Activated CD4-positive, alpha-beta T cell treated with anti-CD3 and anti-CD28 coated beads for 4 hours (primary cell): ENCODE data around the gene ABCB1.
A peak's percentile ranks its signal among the peaks of the same experiment; 100 is the strongest.

Experiments used
- DNase-seq, 2 donors: peaks; one replicate each; pipeline ENCODE4 v3.0.0-alpha.2; 2020

ABCB1 gene

DNA sequence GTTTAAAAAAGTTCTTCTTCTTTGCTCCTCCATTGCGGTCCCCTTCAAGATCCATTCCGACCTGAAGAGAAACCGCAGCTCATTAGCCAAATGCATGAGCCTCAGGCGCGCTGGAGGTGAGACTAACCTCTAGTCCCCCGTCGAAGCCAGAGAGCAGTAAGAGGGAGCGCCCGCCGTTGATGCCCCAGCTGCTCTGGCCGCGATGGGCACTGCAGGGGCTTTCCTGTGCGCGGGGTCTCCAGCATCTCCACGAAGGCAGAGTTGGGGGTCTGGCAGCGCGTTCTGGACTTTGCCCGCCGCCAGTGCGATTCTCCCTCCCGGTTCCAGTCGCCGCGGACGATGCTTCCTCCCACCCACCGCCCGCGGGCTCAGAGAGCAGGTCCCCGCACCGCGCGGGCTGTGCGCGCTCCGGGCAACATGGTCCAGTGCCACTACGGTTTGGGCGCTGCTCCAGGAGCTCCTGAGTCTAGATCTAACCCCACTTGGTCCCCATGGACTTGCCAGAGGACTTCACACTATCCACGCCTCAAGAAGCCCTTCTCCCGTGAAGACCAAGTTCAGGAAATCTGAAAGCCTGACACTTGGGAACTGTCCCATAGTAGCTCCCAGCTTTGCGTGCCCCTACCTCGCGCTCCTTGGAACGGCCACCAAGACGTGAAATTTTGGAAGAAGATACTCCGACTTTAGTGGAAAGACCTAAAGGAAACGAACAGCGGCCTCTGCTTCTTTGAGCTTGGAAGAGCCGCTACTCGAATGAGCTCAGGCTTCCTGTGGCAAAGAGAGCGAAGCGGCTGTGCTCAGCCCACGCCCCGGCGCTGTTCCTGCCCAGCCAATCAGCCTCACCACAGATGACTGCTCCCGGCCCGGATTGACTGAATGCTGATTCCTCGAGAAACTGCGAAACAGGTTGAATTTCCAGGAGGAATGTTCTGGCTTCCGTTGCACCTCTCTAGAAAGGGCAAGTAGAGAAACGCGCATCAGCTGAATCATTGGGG lies at the start of gene ABCB1:
Gene ABCB1, minus strand, starts transcription at position 755 of the 995 bp plus-strand sequence. Its CDS starts 700 bp downstream, at position 55.
- peak; percentile 34 to 50 for DNase-seq

DNA sequence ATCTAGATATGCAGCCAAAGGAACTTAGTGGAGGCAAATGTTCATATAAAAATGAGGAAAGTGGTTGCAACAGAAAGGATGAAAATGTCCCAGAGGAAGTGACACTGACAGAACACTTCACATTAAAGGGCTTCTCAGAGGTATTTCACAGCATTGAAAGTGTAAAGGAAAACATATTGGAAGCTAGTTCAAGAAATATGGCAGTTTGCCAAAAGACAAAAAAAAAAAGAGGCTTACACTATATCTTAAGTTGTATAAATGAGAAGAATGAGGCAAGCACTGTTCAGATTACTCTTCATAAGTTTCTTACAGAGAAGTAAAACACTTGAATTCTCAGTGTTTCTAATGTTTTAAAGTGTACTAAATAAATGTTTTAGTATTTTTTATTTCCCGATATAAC lies 47.6 kb upstream of the ABCB1 start:
- no peak for DNase-seq

DNA sequence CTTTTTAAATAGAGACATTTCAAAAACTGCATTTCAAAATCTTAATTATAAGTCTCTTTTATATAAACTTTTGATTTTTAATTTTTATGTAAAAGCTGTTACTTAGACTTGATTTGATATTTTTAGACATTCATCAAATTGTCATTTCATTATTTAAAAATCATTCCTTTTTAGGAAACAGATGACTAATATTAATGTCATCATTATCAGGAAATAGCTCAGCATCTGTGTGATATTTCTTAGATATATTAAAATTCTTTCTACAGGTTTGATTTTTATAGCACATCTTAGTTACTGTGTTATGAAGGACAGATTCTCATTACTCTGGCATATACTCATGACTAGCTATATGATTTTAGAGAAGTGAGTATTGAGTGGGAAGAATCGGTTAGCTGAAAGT lies 44.8 kb upstream of the ABCB1 start:
- DNase-seq: no peak

DNA sequence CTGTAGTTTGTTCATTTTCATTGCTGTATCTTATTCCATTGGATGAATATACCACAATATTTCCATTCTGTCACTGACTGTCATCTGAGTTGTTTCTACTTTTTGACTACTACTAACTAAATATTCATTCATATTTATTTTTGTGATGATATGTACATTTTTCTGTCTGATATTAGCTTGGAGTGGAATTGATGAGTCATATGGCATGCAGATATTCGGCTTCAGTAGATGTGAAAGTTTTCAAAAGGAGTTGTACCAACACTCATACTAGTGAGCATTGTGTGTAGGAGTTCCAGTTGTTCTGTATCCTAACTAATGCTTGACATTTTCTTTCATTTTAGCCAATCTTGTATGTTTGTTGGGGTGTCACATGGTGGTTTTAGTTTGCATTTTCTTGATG lies 35.2 kb upstream of the ABCB1 start:
- DNase-seq: no peak

GRCh38 chr7:87628780-87629569 lies 28.3 kb upstream of the ABCB1 start:
- DNase-seq: peak; percentile 6 to 7

DNA sequence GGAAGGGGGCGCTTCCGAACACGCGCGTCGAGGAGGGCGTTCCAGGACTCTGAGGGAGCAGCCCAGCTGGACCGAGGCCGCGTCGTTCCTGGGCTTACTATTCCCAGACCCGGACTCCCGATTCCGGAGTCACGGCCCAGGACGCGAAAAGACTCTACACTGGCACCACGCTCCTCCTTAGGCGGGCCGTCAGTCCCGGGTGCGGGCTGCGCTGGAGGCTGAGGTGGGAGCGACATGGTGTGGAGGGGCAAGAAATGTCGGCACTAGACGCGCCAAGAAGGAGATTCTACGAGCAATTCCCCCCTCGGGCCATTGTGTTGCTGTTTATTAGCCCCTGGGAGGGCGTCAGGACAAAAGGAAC lies 26.9 kb upstream of the ABCB1 start:
- DNase-seq: peak in 1 of 2 donors; percentile 3

- no peak for DNase-seq
Measured at GRCh38 chr7:87625101-87625500, 24.4 kb upstream of the ABCB1 start.

DNA sequence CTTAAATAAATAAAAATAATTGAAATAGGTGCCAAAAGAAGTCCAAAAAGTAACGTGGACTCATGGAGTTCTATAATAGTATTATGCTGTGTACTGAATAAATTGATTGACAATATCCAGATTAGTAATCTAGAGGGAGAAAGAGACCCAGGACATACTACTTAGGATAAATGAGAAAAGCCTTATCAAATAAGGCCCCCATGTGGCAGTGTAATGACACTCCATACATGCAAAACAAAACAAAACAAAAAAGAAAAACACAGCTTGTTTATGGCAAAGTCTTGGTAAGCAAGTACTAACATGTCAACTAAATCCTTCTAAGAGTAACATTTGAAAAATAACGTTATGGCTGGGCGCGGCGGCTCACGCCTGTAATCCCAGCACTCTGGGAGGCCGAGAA lies 23.9 kb upstream of the ABCB1 start:
- DNase-seq: no peak

DNA sequence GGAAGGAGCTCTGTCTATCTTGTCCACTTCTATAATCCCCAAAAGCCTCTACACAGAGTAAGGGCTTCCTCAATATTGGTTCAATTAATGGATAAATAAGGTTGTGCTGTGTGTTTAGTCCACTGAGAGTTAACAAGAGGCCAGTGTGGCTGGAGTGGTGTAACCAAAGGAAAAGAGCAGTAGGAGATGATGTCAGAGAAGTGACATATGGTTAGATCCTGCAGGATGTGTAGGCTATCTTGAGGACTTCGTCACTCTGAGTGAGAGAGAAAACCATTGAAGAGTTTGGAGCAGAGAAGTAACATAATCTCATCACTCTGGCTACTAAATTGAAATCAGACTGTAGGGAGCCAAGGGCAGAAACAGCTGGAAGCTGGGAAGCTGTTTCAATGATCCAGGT lies 14.5 kb upstream of the ABCB1 start:
- no peak for DNase-seq

DNA sequence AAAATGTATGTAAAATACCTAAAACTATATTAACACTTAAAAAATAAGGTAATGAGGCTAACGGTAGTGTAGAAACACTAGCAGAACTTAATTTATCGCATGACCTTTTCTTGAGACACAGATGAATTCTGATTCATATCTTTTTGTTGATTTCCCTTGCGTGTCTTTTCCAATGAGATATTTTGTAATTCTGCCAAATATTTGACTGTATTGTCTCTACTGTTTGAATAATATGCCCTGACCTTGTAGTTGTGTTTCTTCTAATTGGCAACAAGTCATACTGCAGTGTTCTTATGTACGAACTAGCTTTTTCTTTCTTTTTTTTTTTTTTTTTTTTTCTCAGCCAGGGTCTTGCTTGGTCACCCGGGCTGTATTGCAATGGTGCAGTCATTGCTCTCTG lies 9.2 kb upstream of the ABCB1 start:
- no peak for DNase-seq

DNA sequence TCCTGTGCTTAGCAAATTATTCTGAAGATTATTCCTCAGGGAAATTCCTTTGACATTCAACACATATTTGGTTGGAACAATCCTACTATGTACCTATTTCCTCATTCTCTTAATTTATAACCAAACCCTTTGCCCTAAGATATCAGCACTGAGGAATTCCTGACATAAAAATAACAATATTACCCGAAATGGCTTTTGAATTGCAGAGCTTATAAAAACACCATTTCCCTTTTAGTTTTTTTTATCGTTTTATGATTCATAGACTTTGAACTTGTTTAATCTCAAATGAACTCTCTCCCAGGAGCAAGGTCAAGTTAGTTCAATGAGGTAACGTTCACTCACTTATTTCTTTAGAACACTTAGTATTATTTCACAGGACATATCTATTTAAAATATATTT lies 7.7 kb upstream of the ABCB1 start:
- no peak for DNase-seq

- no peak for DNase-seq
Measured at GRCh38 chr7:87604264-87604663, 3.6 kb upstream of the ABCB1 start.

- peak; percentile 17 to 22 for DNase-seq
Measured at GRCh38 chr7:87599336-87599735, 1.3 kb downstream of the ABCB1 start.

- DNase-seq: no peak
Measured at GRCh38 chr7:87598234-87599009, 2.3 kb downstream of the ABCB1 start.

- no peak for DNase-seq
Measured at GRCh38 chr7:87596696-87597095, 4.0 kb downstream of the ABCB1 start.

GRCh38 chr7:87596136-87596535 lies 4.5 kb downstream of the ABCB1 start:
- no peak for DNase-seq

GRCh38 chr7:87592300-87592699 lies 8.4 kb downstream of the ABCB1 start:
- no peak for DNase-seq

- DNase-seq: no peak
Measured at GRCh38 chr7:87591211-87591610, 9.5 kb downstream of the ABCB1 start.

GRCh38 chr7:87590578-87590977 lies 10.1 kb downstream of the ABCB1 start:
- no peak for DNase-seq

DNA sequence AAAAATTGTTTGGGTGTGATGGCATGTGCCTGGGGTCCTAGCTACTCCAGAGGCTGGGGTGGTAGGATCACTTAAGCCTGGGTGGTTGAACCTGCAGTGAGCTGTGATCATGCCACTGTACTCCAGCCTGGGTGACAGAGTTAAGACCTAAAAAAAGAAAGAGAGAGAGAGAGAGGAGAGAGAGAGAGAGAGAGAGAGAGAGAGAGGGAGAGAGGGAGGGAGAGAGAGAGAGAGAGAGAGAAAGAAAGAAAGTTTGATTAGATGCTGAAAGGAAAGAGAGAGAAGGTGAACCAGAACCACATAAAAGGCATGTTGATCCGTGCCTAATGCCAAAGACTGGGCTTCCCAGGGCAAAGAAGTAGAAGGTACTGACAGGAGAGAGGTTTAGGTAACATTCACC lies 11.1 kb downstream of the ABCB1 start:
- DNase-seq: no peak

- DNase-seq: no peak
Measured at GRCh38 chr7:87581723-87582122, 19.0 kb downstream of the ABCB1 start.

DNA sequence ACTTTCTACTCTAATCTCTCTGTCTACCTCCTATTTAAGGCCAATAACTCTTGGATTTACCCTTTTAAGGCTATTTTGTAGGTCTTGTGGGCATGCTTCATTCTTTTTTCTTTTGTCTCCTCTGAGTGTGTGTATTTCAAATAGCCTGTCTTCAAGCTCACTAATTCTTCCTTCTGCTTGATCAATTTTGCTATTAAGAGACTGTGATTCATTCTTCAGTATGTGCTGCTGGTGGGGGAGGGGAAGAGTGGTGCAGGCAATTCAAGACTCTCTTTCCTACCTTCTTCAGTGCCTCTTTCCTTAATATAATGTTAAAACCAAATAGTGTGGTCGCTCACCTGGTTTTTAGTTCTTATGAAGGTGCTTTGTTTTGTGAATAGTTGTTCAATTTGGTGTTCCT lies 20.0 kb downstream of the ABCB1 start:
- DNase-seq: no peak

DNA sequence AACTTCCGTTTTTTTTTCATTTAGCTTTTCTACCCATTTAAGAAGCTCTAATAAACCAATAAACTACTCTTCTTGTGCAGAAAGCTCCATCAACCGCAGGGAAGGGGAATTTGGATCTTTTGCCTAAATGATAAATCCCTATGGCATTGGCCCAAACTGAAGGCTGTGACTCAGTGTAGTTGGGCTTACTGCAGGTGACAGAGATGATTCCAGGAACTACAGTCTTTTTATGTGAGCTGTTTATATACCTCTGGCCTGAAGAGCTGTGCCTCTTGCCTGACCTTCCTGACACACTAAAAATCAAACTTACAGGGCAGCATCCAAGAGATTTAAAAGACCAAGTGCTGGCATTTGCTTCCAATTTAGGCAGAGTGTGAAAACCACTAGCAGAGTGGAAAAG lies 25.2 kb downstream of the ABCB1 start:
- no peak for DNase-seq
